ENCODE data around the gene PROM1.

Gene PROM1

GRCh38 chr4:16072168-16072567 is 11.7 kb downstream of the PROM1 start:
- H3K4me2 ChIP-seq (ENCODE audit: low read depth, low read length), result no peak overlapping the region
- H3K4me3 ChIP-seq (ENCODE audit: low read length), result no peak overlapping the region
- H2AFZ ChIP-seq (ENCODE audit: low read length), result no peak overlapping the region
- H3K27ac ChIP-seq (ENCODE audit: low read length), result no peak overlapping the region
- H3K9me2 ChIP-seq (replicated peaks; ENCODE audit: insufficient read depth, low read length), result no peaks in the 10 kb centered on the region
- no peaks in the 10 kb centered on the region for H3K9me3 ChIP-seq (replicated peaks; ENCODE audit: insufficient read depth, low read length)
- no peaks in the 10 kb centered on the region for H4K20me1 ChIP-seq (ENCODE audit: insufficient read depth, low read length)
- no peaks in the 10 kb centered on the region for H3K36me3 ChIP-seq (replicated peaks; ENCODE audit: insufficient read depth, low read length)
- no peaks in the 10 kb centered on the region for H3F3A ChIP-seq (ENCODE audit: insufficient read depth, low read length)
- no peaks in the 10 kb centered on the region for H3K4me1 ChIP-seq (ENCODE audit: low read length)
- no peak overlapping the region for H3K9ac ChIP-seq (ENCODE audit: low read length)
- DNase-seq, result no peak
- TF ChIP-seq EZH2phosphoT487 (IDR thresholded peaks at IDR 0.05; ENCODE audit: low read length), result no peak
- no peak for TF ChIP-seq EZH2 (optimal IDR thresholded peaks at IDR 0.05; ENCODE audit: low read depth, low read length)
- no peak for TF ChIP-seq CTCF (IDR thresholded peaks at IDR 0.05; ENCODE audit: low read length)
- H3K79me2 ChIP-seq (ENCODE audit: low read length), result no peaks in the 10 kb centered on the region
- no peaks in the 10 kb centered on the region for H3K27me3 ChIP-seq (replicated peaks; ENCODE audit: insufficient read depth, low read length)

GRCh38 chr4:16070203-16070602 is 13.6 kb downstream of the PROM1 start:
- Histone ChIP-seq H3K9ac (ENCODE audit: low read length) (no peak overlapping the region), H3K27ac (ENCODE audit: low read length) (no peak overlapping the region), H3K9me3 (replicated peaks; ENCODE audit: insufficient read depth, low read length) (no peaks in the 10 kb centered on the region), H3K79me2 (ENCODE audit: low read length) (no peaks in the 10 kb centered on the region), H3K9me2 (replicated peaks; ENCODE audit: insufficient read depth, low read length) (no peaks in the 10 kb centered on the region), H3K4me2 (ENCODE audit: low read depth, low read length) (no peak overlapping the region), H3K4me3 (ENCODE audit: low read length) (no peak overlapping the region), H3K4me1 (ENCODE audit: low read length) (no peaks in the 10 kb centered on the region), H3F3A (ENCODE audit: insufficient read depth, low read length) (no peaks in the 10 kb centered on the region), H2AFZ (ENCODE audit: low read length) (no peak overlapping the region), H3K36me3 (replicated peaks; ENCODE audit: insufficient read depth, low read length) (no peaks in the 10 kb centered on the region), H3K27me3 (replicated peaks; ENCODE audit: insufficient read depth, low read length) (no peaks in the 10 kb centered on the region), H4K20me1 (ENCODE audit: insufficient read depth, low read length) (no peaks in the 10 kb centered on the region)
- TF ChIP-seq EZH2phosphoT487 (IDR thresholded peaks at IDR 0.05; ENCODE audit: low read length) (no peak), EZH2 (optimal IDR thresholded peaks at IDR 0.05; ENCODE audit: low read depth, low read length) (no peak), CTCF (IDR thresholded peaks at IDR 0.05; ENCODE audit: low read length) (no peak)
- no peak for DNase-seq

- no peaks in the 10 kb centered on the region for H3K9me2 ChIP-seq (replicated peaks; ENCODE audit: insufficient read depth, low read length)
- no peak overlapping the region for H3K27ac ChIP-seq (ENCODE audit: low read length)
- H2AFZ ChIP-seq (ENCODE audit: low read length), result no peak overlapping the region
- no peaks in the 10 kb centered on the region for H3K4me1 ChIP-seq (ENCODE audit: low read length)
- no peak for TF ChIP-seq EZH2phosphoT487 (IDR thresholded peaks at IDR 0.05; ENCODE audit: low read length)
- H3K4me3 ChIP-seq (ENCODE audit: low read length), result no peak overlapping the region
- H3K9me3 ChIP-seq (replicated peaks; ENCODE audit: insufficient read depth, low read length), result no peaks in the 10 kb centered on the region
- no peaks in the 10 kb centered on the region for H4K20me1 ChIP-seq (ENCODE audit: insufficient read depth, low read length)
- no peak overlapping the region for H3K9ac ChIP-seq (ENCODE audit: low read length)
- H3K4me2 ChIP-seq (ENCODE audit: low read depth, low read length), result no peak overlapping the region
- H3K79me2 ChIP-seq (ENCODE audit: low read length), result no peaks in the 10 kb centered on the region
- H3K36me3 ChIP-seq (replicated peaks; ENCODE audit: insufficient read depth, low read length), result no peaks in the 10 kb centered on the region
- no peaks in the 10 kb centered on the region for H3F3A ChIP-seq (ENCODE audit: insufficient read depth, low read length)
- no peak for DNase-seq
- no peaks in the 10 kb centered on the region for H3K27me3 ChIP-seq (replicated peaks; ENCODE audit: insufficient read depth, low read length)
These were observed 16.3 kb downstream of the PROM1 start for GRCh38 chr4:16067515-16067914.

GRCh38 chr4:16066586-16067128 is 17.2 kb downstream of the PROM1 start:
- H3K27ac ChIP-seq (ENCODE audit: low read length), result no peak overlapping the region
- no peak overlapping the region for H3K4me2 ChIP-seq (ENCODE audit: low read depth, low read length)
- H3K9ac ChIP-seq (ENCODE audit: low read length), result no peak overlapping the region
- TF ChIP-seq CTCF (IDR thresholded peaks at IDR 0.05; ENCODE audit: low read length) (no peak), EZH2 (optimal IDR thresholded peaks at IDR 0.05; ENCODE audit: low read depth, low read length) (no peak)
- H3K9me3 ChIP-seq (replicated peaks; ENCODE audit: insufficient read depth, low read length), result no peaks in the 10 kb centered on the region
- H3K9me2 ChIP-seq (replicated peaks; ENCODE audit: insufficient read depth, low read length), result no peaks in the 10 kb centered on the region
- no peaks in the 10 kb centered on the region for H3K4me1 ChIP-seq (ENCODE audit: low read length)
- H3K36me3 ChIP-seq (replicated peaks; ENCODE audit: insufficient read depth, low read length), result no peaks in the 10 kb centered on the region
- H3K4me3 ChIP-seq (ENCODE audit: low read length), result no peak overlapping the region
- no peaks in the 10 kb centered on the region for H4K20me1 ChIP-seq (ENCODE audit: insufficient read depth, low read length)
- no peak for DNase-seq
- no peaks in the 10 kb centered on the region for H3K79me2 ChIP-seq (ENCODE audit: low read length)
- H2AFZ ChIP-seq (ENCODE audit: low read length), result no peak overlapping the region
- H3K27me3 ChIP-seq (replicated peaks; ENCODE audit: insufficient read depth, low read length), result no peaks in the 10 kb centered on the region
- H3F3A ChIP-seq (ENCODE audit: insufficient read depth, low read length), result no peaks in the 10 kb centered on the region
